GM12878 (cell line): ENCODE measurements around the gene INSIG1. TPM values are rescaled to one million over a fixed set of nuclear protein-coding genes. Genes with fewer than 3 reads are reported as not detected.

Source experiments
- ATAC-seq: fragments of 200-7000 bp; cut with Tn5 transposase; 3 replicates; pipeline ENCODE4 v1.9.1; 2020; ENCODE audit warnings: mild to moderate bottlenecking, moderate library complexity
- BruUV-seq: library from RNA; stranded (reverse); fragments of 400-500 nt; replicated peaks from 2 replicates; lab custom pipeline; 2021; lab: Mats Ljungman, UMichigan
- CTCF ChIA-PET: fragments of 300-600 bp; sonication (Branson Sonifier 250); formaldehyde crosslinking; extraction: SDS; loops from one replicate; lab custom pipeline; 2021; ENCODE audit warnings: inconsistent platforms; lab: Yijun Ruan, JAX
- POLR2A ChIA-PET: fragments of 350-600 bp; formaldehyde crosslinking; extraction: SDS; loops from one replicate; lab custom pipeline; 2021; ENCODE audit warnings: inconsistent platforms; lab: Charles Lee
- RAD21 ChIA-PET: fragments of 300-600 bp; sonication (Branson Sonifier 250); formaldehyde crosslinking; loops from one replicate; lab custom pipeline; 2023; ENCODE audit warnings: antibody characterized with exemption; ENCODE audit not compliant: unreplicated experiment; lab: Charles Lee
- SMC1A ChIA-PET: fragments of 300-600 bp; sonication (Branson Sonifier 250); formaldehyde crosslinking; loops from one replicate; lab custom pipeline; 2023; ENCODE audit not compliant: unreplicated experiment, uncharacterized antibody; lab: Charles Lee
- DNase-seq: peaks from one replicate; pipeline ENCODE4 v3.0.0-alpha.2; 2011; ENCODE audit warnings: low read depth, low spot score
- FAIRE-seq: peaks from 3 replicates; lab custom pipeline; 2011; peaks lifted over from hg19 to GRCh38; lab: Jason Lieb, UNC
- H2AFZ ChIP-seq: 2 replicates; pipeline ENCODE4 v1.6.0; 2011; ENCODE audit warnings: low read depth, low read length, control low read depth; ENCODE audit not compliant: control insufficient read depth
- H3K27ac ChIP-seq: 2 replicates; pipeline ENCODE4 v1.5.1; 2011; ENCODE audit warnings: control low read depth; ENCODE audit not compliant: control insufficient read depth, insufficient read depth
- H3K27me3 ChIP-seq, 2 experiments: replicated peaks in 1 of 2; 2 replicates each; pipeline versions ENCODE4 v1.6.0 to v1.6.1; 2011; ENCODE audit warnings: low read length in 1 of 2; ENCODE audit not compliant: control insufficient read depth in 2 of 2, insufficient read depth in 2 of 2
- H3K36me3 ChIP-seq, 2 experiments: 2 replicates each; pipeline ENCODE4 v1.5.1; 2011; ENCODE audit warnings: low read length in 1 of 2; ENCODE audit not compliant: control insufficient read depth in 2 of 2, insufficient read depth in 2 of 2
- H3K4me1 ChIP-seq: 2 replicates; pipeline ENCODE4 v1.6.1; 2011; ENCODE audit warnings: mild to moderate bottlenecking, low read length, moderate library complexity, mixed read lengths; ENCODE audit not compliant: control insufficient read depth, insufficient read depth
- H3K4me2 ChIP-seq: 2 replicates; pipeline ENCODE4 v1.6.0; 2011; ENCODE audit warnings: control low read depth; ENCODE audit not compliant: control insufficient read depth, insufficient read depth
- H3K4me3 ChIP-seq: fragments of 200-600 bp; sonication (generic); 2 replicates; pipeline ENCODE4 v1.5.1; 2016
- H3K79me2 ChIP-seq: 2 replicates; pipeline ENCODE4 v1.6.0; 2011; ENCODE audit warnings: low read length; ENCODE audit not compliant: control insufficient read depth, insufficient read depth
- H3K9ac ChIP-seq: 2 replicates; pipeline ENCODE4 v1.8.0; 2011; ENCODE audit warnings: low read length, control low read depth, mixed read lengths; ENCODE audit not compliant: control insufficient read depth, insufficient read depth
- H3K9me3 ChIP-seq: replicated peaks from 3 replicates; pipeline ENCODE4 v1.5.1; 2011; ENCODE audit warnings: mild to moderate bottlenecking, low read length; ENCODE audit not compliant: control insufficient read depth, insufficient read depth
- H4K20me1 ChIP-seq: 2 replicates; pipeline ENCODE4 v1.6.0; 2011; ENCODE audit not compliant: control insufficient read depth, insufficient read depth
- HCFC1 ChIP-seq: fragments of 150-350 bp; IDR thresholded peaks from 2 replicates; pipeline ENCODE4 v1.6.1; 2014; ENCODE audit warnings: low read length
- JUNB ChIP-seq: IDR thresholded peaks from 2 replicates; pipeline ENCODE4 v1.6.1; 2016; ENCODE audit warnings: antibody characterized with exemption, mild to moderate bottlenecking
- SIN3A ChIP-seq: IDR thresholded peaks from 2 replicates; pipeline ENCODE4 v1.6.1; 2012; ENCODE audit warnings: low read depth, low read length, improper control_type of control experiment
- SMAD5 ChIP-seq: IDR thresholded peaks from 2 replicates; pipeline ENCODE4 v1.6.1; 2016; ENCODE audit warnings: antibody characterized with exemption, low read depth
- SUZ12 ChIP-seq: fragments of 200-600 bp; sonication (generic); IDR thresholded peaks from one replicate; pipeline ENCODE4 v1.6.1; 2018; ENCODE audit warnings: antibody characterized with exemption, mild to moderate bottlenecking; ENCODE audit not compliant: unreplicated experiment
- WGBS: methylation state at CpG from one replicate; pipeline ENCODE4 v1.1.6; 2016; ENCODE audit warnings: low lambda C conversion rate; ENCODE audit not compliant: insufficient replicate concordance, insufficient coverage; ENCODE audit errors: missing lambda C conversion rate; 5-methylcytosine and 5-hydroxymethylcytosine counted together
- in situ Hi-C: fragments of 300-500 bp; cut with MboI; formaldehyde crosslinking; loops from 9 replicates; pipeline ENCODE4 v1.14.3; 2018; ENCODE audit warnings: mixed read lengths
- intact Hi-C: fragments of 100-400 bp; cut with micrococcal nuclease; formaldehyde crosslinking; loops from one replicate; pipeline ENCODE4 v1.14.2; 2022; ENCODE audit not compliant: unreplicated experiment
- polyA plus RNA-seq, 11 experiments: library from polyadenylated mRNA; depleted of rRNA in 4 of 11; unstranded in 6 of 11; stranded (reverse) in 5 of 11; fragments of >200 nt; fragmentation: Nextera tagmentation in 4 of 11; fragmentation: Illumina TruSeq in 1 of 11; extraction: Ambion mirVana in 4 of 11; extraction: Trizol in 1 of 11; gene quantifications; 1 replicate in 1 of 11; 2 replicates in 10 of 11; pipeline versions ENCODE4 v1.2.1 to v1.2.3, GENCODE V29; 2011 to 2016; ENCODE audit warnings: inconsistent platforms in 2 of 11, missing spikeins in 2 of 11, low read depth in 1 of 11
- total RNA-seq, 4 experiments: library from RNA; depleted of rRNA in 3 of 4; stranded (reverse); fragments of >200 nt in 3 of 4; fragmentation: Illumina TruSeq in 1 of 4; extraction: Trizol in 1 of 4; gene quantifications; 2 replicates each; pipeline versions ENCODE4 v1.2.1 to v1.2.3, GENCODE V29; 2013 to 2021
- TF ChIP-seq, protein P1 (sequence below): fragments of 450-650 bp; IDR thresholded peaks from 2 replicates; pipeline ENCODE4 v1.6.1; 2018; ENCODE audit warnings: mild to moderate bottlenecking, low read depth, moderate library complexity; ENCODE audit not compliant: partially characterized antibody
- TF ChIP-seq, protein P2 (sequence below): IDR thresholded peaks from 2 replicates; pipeline ENCODE4 v1.6.1; 2011; ENCODE audit warnings: mild to moderate bottlenecking, low read depth, low read length, moderate library complexity; ENCODE audit not compliant: insufficient replicate concordance

INSIG1 gene
- total and polyA plus RNA-seq, 10 of the 15 experiments (the other 5 are each of a cell fraction or from before 2014, with no cell fraction given), result 29.6 to 168 (median 91.1) TPM

DNA sequence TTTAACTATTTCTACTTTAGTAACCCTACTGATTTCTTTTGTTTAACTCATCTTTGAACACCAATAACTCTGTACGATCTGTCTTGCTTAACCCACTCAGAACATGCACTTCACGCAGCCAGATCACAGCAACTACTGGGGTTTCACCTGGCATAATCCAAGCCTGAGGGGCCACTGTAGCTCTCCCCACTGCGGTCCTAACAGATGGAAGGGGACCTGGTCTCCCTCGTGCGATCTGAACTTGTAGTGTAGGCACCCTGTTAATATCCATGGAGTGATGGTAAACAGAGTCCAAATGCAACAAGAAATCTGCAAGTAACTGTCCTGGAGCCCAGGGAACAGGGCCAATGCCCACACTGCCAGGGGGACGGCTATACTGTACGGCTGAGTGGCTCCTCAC lies 45.5 kb downstream of the INSIG1 start (continued):
- TF ChIP-seq, protein P1, sequence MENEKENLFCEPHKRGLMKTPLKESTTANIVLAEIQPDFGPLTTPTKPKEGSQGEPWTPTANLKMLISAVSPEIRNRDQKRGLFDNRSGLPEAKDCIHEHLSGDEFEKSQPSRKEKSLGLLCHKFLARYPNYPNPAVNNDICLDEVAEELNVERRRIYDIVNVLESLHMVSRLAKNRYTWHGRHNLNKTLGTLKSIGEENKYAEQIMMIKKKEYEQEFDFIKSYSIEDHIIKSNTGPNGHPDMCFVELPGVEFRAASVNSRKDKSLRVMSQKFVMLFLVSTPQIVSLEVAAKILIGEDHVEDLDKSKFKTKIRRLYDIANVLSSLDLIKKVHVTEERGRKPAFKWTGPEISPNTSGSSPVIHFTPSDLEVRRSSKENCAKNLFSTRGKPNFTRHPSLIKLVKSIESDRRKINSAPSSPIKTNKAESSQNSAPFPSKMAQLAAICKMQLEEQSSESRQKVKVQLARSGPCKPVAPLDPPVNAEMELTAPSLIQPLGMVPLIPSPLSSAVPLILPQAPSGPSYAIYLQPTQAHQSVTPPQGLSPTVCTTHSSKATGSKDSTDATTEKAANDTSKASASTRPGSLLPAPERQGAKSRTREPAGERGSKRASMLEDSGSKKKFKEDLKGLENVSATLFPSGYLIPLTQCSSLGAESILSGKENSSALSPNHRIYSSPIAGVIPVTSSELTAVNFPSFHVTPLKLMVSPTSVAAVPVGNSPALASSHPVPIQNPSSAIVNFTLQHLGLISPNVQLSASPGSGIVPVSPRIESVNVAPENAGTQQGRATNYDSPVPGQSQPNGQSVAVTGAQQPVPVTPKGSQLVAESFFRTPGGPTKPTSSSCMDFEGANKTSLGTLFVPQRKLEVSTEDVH, result no peak
- TF ChIP-seq SIN3A (no peak), JUNB (no peak), SUZ12 (no peak), HCFC1 (no peak)
- TF ChIP-seq, protein P2, sequence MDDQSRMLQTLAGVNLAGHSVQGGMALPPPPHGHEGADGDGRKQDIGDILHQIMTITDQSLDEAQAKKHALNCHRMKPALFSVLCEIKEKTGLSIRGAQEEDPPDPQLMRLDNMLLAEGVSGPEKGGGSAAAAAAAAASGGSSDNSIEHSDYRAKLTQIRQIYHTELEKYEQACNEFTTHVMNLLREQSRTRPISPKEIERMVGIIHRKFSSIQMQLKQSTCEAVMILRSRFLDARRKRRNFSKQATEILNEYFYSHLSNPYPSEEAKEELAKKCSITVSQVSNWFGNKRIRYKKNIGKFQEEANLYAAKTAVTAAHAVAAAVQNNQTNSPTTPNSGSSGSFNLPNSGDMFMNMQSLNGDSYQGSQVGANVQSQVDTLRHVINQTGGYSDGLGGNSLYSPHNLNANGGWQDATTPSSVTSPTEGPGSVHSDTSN, result no peak

DNA sequence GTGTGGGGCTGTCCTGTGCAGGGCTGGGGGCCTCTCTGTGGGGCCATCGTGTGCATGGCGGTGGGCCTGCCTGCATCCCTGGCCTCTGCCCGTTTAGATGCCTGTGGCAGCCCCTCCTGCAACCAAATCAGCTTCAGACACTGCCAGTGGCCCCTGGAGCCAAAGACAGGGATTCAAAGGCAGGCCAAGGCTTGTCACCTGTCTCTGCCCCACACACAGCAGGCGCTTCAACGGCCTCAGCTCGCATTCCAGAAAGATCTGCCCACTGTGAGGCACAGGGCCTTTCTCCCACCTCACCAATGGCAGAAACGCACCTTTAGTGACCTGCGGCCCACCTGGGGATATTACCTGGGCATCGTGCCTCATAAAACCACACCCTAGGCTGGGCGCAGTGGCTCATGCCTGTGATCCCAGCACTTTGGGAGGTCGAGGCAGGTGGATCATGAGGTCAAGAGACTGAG lies 46.0 kb downstream of the INSIG1 start:
- Histone ChIP-seq H3K4me1 (peaks cover 8% of the 10 kb centered on the region), H3K27me3 (no peaks in the 10 kb centered on the region), H3K9ac (no peak overlapping the region), H3K9me3 (no peaks in the 10 kb centered on the region), H3K4me2 (no peak overlapping the region), H2AFZ (no peak overlapping the region), H3K4me3 (no peak overlapping the region), H3K79me2 (no peaks in the 10 kb centered on the region), H3K36me3 (no peaks in the 10 kb centered on the region), H4K20me1 (no peaks in the 10 kb centered on the region), H3K27ac (no peak overlapping the region)
- TF ChIP-seq SMAD5, result no peak
- in situ Hi-C loops, result loop anchor here (5.0 kb wide), 2 partner anchors 156 to 416 kb away; no protein-coding TSS in a partner anchor
- WGBS, result 74% methylated on average over 11 of the region's 11 CpGs
- ChIA-PET RAD21 (interaction anchor here (1.6 to 2.4 kb wide), 3 partner anchors 46 to 416 kb away, joined by 8 to 10 read pairs (median 9); partner anchors contain the start of gene INSIG1), SMC1A (interaction anchor here (1.8 to 3.4 kb wide), 5 partner anchors 41 to 416 kb away, joined by 4 to 31 read pairs (median 5); no protein-coding TSS in a partner anchor), POLR2A (interaction anchor here (1.1 kb wide), 1 partner anchor 46 kb away, joined by 4 read pairs; the partner anchor contains the start of gene INSIG1), CTCF (interaction anchor here (1.4 to 3.5 kb wide), 4 partner anchors 115 to 430 kb away, joined by 4 to 43 read pairs (median 21); no protein-coding TSS in a partner anchor)
- ATAC-seq (no peak), FAIRE-seq (no peak), DNase-seq (no peak)
- BruUV-seq, result no TSS peak
- intact Hi-C loops, result loop anchor here (1.0 to 10.0 kb wide), 5 partner anchors 44 to 511 kb away; partner anchors contain the start of gene PAXIP1
